HepG2 (cell line): ENCODE results near the gene DRC3. TPM values are rescaled to one million over a fixed set of nuclear protein-coding genes. Genes with fewer than 3 reads are reported as not detected.

ENCODE experiments used
- ATAC-seq: fragments of 200-7000 bp; cut with Tn5 transposase; 3 replicates; pipeline ENCODE4 v1.9.1; 2020; ENCODE audit warnings: mild to moderate bottlenecking, moderate library complexity
- BruUV-seq: library from RNA; stranded (reverse); fragments of 400-500 nt; replicated peaks from 2 replicates; lab custom pipeline; 2021; lab: Mats Ljungman, UMichigan
- CTCF ChIA-PET: fragments of 300-600 bp; formaldehyde crosslinking; extraction: SDS; loops from one replicate; lab custom pipeline; 2021; ENCODE audit warnings: low total read pairs, inconsistent platforms, low intra/inter-chr PET ratio; lab: Yijun Ruan, JAX
- POLR2A ChIA-PET: fragments of 350-600 bp; sonication (Branson Sonifier 250); formaldehyde crosslinking; loops from one replicate; lab custom pipeline; 2020; ENCODE audit warnings: antibody characterized with exemption, inconsistent platforms; lab: Yijun Ruan, JAX
- DNase-seq: peaks from one replicate; pipeline ENCODE4 v3.0.0-alpha.2; 2015; ENCODE audit warnings: low spot score
- FAIRE-seq: peaks from 3 replicates; lab custom pipeline; 2011; peaks lifted over from hg19 to GRCh38; lab: Jason Lieb, UNC
- H2AFZ ChIP-seq: one replicate; pipeline ENCODE4 v1.6.1; 2011; ENCODE audit warnings: low read length, inconsistent platforms
- H3K27ac ChIP-seq: fragments of 300-600 bp; 3 replicates; pipeline ENCODE4 v1.8.0; 2011; ENCODE audit warnings: mixed run types, mild to moderate bottlenecking, mixed read lengths, low read length, inconsistent platforms; ENCODE audit not compliant: insufficient read depth; ENCODE audit errors: extremely low read length
- H3K27me3 ChIP-seq, 2 experiments: fragments of 200-600 bp in 1 of 2; 2 replicates in 1 of 2; 3 replicates in 1 of 2; pipeline versions ENCODE4 v1.6.0 to v1.8.0; 2011; ENCODE audit warnings: low read length in 2 of 2, mild to moderate bottlenecking in 2 of 2, moderate library complexity in 2 of 2, inconsistent platforms in 1 of 2; ENCODE audit not compliant: insufficient read depth in 2 of 2, control insufficient read depth in 1 of 2
- H3K36me3 ChIP-seq, 2 experiments: fragments of 200-600 bp in 1 of 2; replicated peaks in 1 of 2; 2 replicates in 1 of 2; 3 replicates in 1 of 2; pipeline versions ENCODE4 v1.5.1 to v1.8.0; 2011; ENCODE audit warnings: low read length in 2 of 2, inconsistent platforms in 1 of 2; ENCODE audit not compliant: insufficient read depth in 2 of 2, control insufficient read depth in 1 of 2
- H3K4me1 ChIP-seq: 2 replicates; pipeline ENCODE4 v1.5.1; 2012; ENCODE audit warnings: low read length, inconsistent platforms; ENCODE audit not compliant: insufficient read depth
- H3K4me2 ChIP-seq: 2 replicates; pipeline ENCODE4 v1.6.0; 2011; ENCODE audit warnings: low read depth, low read length, inconsistent platforms
- H3K4me3 ChIP-seq, 3 experiments: fragments of 200-600 bp in 1 of 3; sonication (generic), shearing (Covaris generic) in 1 of 3; replicated peaks in 1 of 3; 2 replicates each; pipeline ENCODE4 v1.5.1; 2011 to 2016; ENCODE audit warnings: low read length in 3 of 3, inconsistent platforms in 2 of 3, low read depth in 2 of 3, mild to moderate bottlenecking in 2 of 3, control low read depth in 1 of 3, mixed read lengths in 1 of 3; ENCODE audit not compliant: insufficient read depth in 1 of 3
- H3K79me2 ChIP-seq: one replicate; pipeline ENCODE4 v1.6.1; 2011; ENCODE audit warnings: low read length, inconsistent platforms; ENCODE audit not compliant: insufficient read depth
- H3K9ac ChIP-seq: 2 replicates; pipeline ENCODE4 v1.6.0; 2011; ENCODE audit warnings: mild to moderate bottlenecking, low read depth, low read length, inconsistent platforms; ENCODE audit not compliant: insufficient read depth
- H3K9me3 ChIP-seq: 2 replicates; pipeline ENCODE4 v1.5.1; 2012; ENCODE audit warnings: mild to moderate bottlenecking, low read length
- H4K20me1 ChIP-seq: 2 replicates; pipeline ENCODE4 v1.6.0; 2011; ENCODE audit warnings: inconsistent platforms, mild to moderate bottlenecking, low read length, moderate library complexity; ENCODE audit not compliant: insufficient read depth
- BCL6 ChIP-seq: IDR thresholded peaks from 2 replicates; pipeline ENCODE4 v1.6.1; 2016; ENCODE audit warnings: missing genetic modification reagents, missing compliant biosample characterization
- KDM6A ChIP-seq: IDR thresholded peaks from 2 replicates; pipeline ENCODE4 v1.6.1; 2016; ENCODE audit warnings: low read depth
- SOX6 ChIP-seq, 2 experiments: fragments of 450-650 bp in 1 of 2; sonication (generic) in 1 of 2; formaldehyde crosslinking in 1 of 2; IDR thresholded peaks; 2 replicates each; pipeline versions ENCODE4 v1.4.0 to v1.6.1; 2017 to 2020; ENCODE audit warnings: antibody characterized with exemption in 1 of 2, mild to moderate bottlenecking in 1 of 2, missing genetic modification reagents in 1 of 2
- SP4 ChIP-seq: sonication (generic); formaldehyde crosslinking; IDR thresholded peaks from 2 replicates; pipeline ENCODE4 v1.8.1; 2023; ENCODE audit warnings: mild to moderate bottlenecking, missing genetic modification reagents
- YEATS4 ChIP-seq: sonication (generic); formaldehyde crosslinking; IDR thresholded peaks from 2 replicates; pipeline ENCODE4 v1.4.0; 2020; ENCODE audit warnings: missing genetic modification reagents, borderline replicate concordance
- ZNF143 ChIP-seq: sonication (generic); formaldehyde crosslinking; IDR thresholded peaks from 2 replicates; pipeline ENCODE4 v1.4.0; 2020; ENCODE audit warnings: missing genetic modification reagents
- ZNF563 ChIP-seq: sonication (generic); formaldehyde crosslinking; IDR thresholded peaks from 2 replicates; pipeline ENCODE4 v1.8.0; 2022; ENCODE audit warnings: mild to moderate bottlenecking, moderate library complexity, missing genetic modification reagents
- ZNF678 ChIP-seq: sonication (generic); formaldehyde crosslinking; IDR thresholded peaks from 2 replicates; pipeline ENCODE4 v1.4.0; 2020; ENCODE audit warnings: mild to moderate bottlenecking, missing genetic modification reagents
- ZNF773 ChIP-seq: sonication (generic); formaldehyde crosslinking; IDR thresholded peaks from 2 replicates; pipeline ENCODE4 v1.4.0; 2020; ENCODE audit warnings: missing genetic modification reagents, borderline replicate concordance
- WGBS: methylation state at CpG from one replicate; pipeline ENCODE4 v1.1.6; 2017; ENCODE audit warnings: low lambda C conversion rate; 5-methylcytosine and 5-hydroxymethylcytosine counted together
- in situ Hi-C: cut with HindIII; loops from 2 replicates; pipeline ENCODE4 v1.10.0; 2017; ENCODE audit warnings: low pct_unique_long_range_greater_than_20kb; ENCODE audit not compliant: extremely low pct_ligation_motif_present
- intact Hi-C: fragments of 100-400 bp; cut with micrococcal nuclease; formaldehyde crosslinking; loops from one replicate; pipeline ENCODE4 v1.10.0; 2022; ENCODE audit not compliant: unreplicated experiment
- polyA plus RNA-seq, 8 experiments: library from polyadenylated mRNA; depleted of rRNA in 3 of 8; stranded (reverse) in 7 of 8; unstranded in 1 of 8; fragments of >200 nt; fragmentation: Illumina TruSeq in 4 of 8; extraction: Trizol in 4 of 8; gene quantifications; 2 replicates each; pipeline versions ENCODE4 v1.2.1 to v1.2.3, GENCODE V29; 2011 to 2016; ENCODE audit warnings: low read depth in 4 of 8, missing spikeins in 1 of 8, mixed read lengths in 1 of 8; ENCODE audit not compliant: insufficient read depth in 1 of 8
- total RNA-seq, 5 experiments: library from RNA; depleted of rRNA; stranded (reverse); fragments of >200 nt; fragmentation: Illumina TruSeq; extraction: Trizol; gene quantifications; 2 replicates each; pipeline ENCODE4 v1.2.3, GENCODE V29; 2016; ENCODE audit warnings: low read depth in 1 of 5
- TF ChIP-seq, protein P1 (sequence below): sonication (generic); formaldehyde crosslinking; IDR thresholded peaks from 2 replicates; pipeline ENCODE4 v1.5.1; 2020; ENCODE audit warnings: missing genetic modification reagents, mild to moderate bottlenecking, borderline replicate concordance
- TF ChIP-seq, protein P2 (sequence below): sonication (generic); formaldehyde crosslinking; conservative IDR thresholded peaks from 2 replicates; pipeline ENCODE4 v1.5.0; 2020; ENCODE audit warnings: missing genetic modification reagents
- TF ChIP-seq, protein P3 (sequence below): sonication (generic); formaldehyde crosslinking; IDR thresholded peaks from 2 replicates; pipeline ENCODE4 v1.4.0; 2020; ENCODE audit warnings: missing genetic modification reagents, borderline replicate concordance

The DRC3 gene
- total and polyA plus RNA-seq, 2 of the 13 experiments (the other 11 are each of a cell fraction or from before 2014, with no cell fraction given), result 0.53 to 0.87 TPM

DNA sequence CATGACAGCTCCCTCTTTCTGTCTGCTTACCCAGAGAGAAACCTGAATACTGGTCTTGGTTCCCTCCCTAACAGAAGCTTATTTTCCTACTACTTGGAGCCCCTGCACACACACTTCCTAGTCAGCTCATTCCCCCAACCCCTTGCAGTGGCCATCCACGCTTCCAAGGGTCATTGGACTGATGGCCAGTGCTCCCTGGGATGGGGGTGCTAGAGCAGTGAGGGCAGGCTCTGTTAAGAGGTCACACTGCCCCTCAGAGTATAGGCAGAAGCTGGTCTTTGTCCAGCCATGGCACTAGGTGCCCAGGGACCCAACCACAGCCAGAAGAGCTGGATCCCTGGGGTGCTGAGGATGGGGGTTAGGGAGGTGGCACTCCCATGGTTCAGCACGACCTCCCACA lies 12.5 kb downstream of the DRC3 start:
- H3K4me2 ChIP-seq, result no peak overlapping the region
- no peaks in the 10 kb centered on the region for H3K9me3 ChIP-seq
- H2AFZ ChIP-seq, result no peak overlapping the region
- in situ Hi-C loops, result no loop called here
- peaks cover 0 to 16% of the 10 kb centered on the region in 2 experiments; a peak in 3 of 5 replicates for H3K27me3 ChIP-seq
- 35% methylated on average over 2 of the region's 2 CpGs for WGBS
- no peak overlapping the region for H3K27ac ChIP-seq
- ChIA-PET POLR2A (interaction anchor here (1.6 kb wide), 1 partner anchor 13 kb away, joined by 5 read pairs; the partner anchor contains the start of gene TOM1L2), CTCF (no interaction called here)
- H3K79me2 ChIP-seq, result no peaks in the 10 kb centered on the region
- peaks cover 17% of the 10 kb centered on the region for H3K4me1 ChIP-seq
- no peak for TF ChIP-seq SOX6 (IDR thresholded peaks at IDR 0.05)
- no peak for TF ChIP-seq SOX6 (CRISPR knock-in tag; IDR thresholded peaks at IDR 0.05)
- TF ChIP-seq ZNF143 (CRISPR knock-in tag), result no peak
- TF ChIP-seq, protein P1, sequence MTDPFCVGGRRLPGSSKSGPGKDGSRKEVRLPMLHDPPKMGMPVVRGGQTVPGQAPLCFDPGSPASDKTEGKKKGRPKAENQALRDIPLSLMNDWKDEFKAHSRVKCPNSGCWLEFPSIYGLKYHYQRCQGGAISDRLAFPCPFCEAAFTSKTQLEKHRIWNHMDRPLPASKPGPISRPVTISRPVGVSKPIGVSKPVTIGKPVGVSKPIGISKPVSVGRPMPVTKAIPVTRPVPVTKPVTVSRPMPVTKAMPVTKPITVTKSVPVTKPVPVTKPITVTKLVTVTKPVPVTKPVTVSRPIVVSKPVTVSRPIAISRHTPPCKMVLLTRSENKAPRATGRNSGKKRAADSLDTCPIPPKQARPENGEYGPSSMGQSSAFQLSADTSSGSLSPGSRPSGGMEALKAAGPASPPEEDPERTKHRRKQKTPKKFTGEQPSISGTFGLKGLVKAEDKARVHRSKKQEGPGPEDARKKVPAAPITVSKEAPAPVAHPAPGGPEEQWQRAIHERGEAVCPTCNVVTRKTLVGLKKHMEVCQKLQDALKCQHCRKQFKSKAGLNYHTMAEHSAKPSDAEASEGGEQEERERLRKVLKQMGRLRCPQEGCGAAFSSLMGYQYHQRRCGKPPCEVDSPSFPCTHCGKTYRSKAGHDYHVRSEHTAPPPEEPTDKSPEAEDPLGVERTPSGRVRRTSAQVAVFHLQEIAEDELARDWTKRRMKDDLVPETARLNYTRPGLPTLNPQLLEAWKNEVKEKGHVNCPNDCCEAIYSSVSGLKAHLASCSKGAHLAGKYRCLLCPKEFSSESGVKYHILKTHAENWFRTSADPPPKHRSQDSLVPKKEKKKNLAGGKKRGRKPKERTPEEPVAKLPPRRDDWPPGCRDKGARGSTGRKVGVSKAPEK (CRISPR knock-in tag), result no peak
- TF ChIP-seq, protein P2, sequence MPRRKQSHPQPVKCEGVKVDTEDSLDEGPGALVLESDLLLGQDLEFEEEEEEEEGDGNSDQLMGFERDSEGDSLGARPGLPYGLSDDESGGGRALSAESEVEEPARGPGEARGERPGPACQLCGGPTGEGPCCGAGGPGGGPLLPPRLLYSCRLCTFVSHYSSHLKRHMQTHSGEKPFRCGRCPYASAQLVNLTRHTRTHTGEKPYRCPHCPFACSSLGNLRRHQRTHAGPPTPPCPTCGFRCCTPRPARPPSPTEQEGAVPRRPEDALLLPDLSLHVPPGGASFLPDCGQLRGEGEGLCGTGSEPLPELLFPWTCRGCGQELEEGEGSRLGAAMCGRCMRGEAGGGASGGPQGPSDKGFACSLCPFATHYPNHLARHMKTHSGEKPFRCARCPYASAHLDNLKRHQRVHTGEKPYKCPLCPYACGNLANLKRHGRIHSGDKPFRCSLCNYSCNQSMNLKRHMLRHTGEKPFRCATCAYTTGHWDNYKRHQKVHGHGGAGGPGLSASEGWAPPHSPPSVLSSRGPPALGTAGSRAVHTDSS (CRISPR knock-in tag), result no peak
- no peak for TF ChIP-seq ZNF678 (CRISPR knock-in tag)
- no peak for TF ChIP-seq SP4
- no peak for TF ChIP-seq KDM6A (CRISPR knock-in tag)
- TF ChIP-seq ZNF563 (CRISPR knock-in tag), result no peak
- TF ChIP-seq YEATS4 (CRISPR knock-in tag), result no peak
- TF ChIP-seq, protein P3, sequence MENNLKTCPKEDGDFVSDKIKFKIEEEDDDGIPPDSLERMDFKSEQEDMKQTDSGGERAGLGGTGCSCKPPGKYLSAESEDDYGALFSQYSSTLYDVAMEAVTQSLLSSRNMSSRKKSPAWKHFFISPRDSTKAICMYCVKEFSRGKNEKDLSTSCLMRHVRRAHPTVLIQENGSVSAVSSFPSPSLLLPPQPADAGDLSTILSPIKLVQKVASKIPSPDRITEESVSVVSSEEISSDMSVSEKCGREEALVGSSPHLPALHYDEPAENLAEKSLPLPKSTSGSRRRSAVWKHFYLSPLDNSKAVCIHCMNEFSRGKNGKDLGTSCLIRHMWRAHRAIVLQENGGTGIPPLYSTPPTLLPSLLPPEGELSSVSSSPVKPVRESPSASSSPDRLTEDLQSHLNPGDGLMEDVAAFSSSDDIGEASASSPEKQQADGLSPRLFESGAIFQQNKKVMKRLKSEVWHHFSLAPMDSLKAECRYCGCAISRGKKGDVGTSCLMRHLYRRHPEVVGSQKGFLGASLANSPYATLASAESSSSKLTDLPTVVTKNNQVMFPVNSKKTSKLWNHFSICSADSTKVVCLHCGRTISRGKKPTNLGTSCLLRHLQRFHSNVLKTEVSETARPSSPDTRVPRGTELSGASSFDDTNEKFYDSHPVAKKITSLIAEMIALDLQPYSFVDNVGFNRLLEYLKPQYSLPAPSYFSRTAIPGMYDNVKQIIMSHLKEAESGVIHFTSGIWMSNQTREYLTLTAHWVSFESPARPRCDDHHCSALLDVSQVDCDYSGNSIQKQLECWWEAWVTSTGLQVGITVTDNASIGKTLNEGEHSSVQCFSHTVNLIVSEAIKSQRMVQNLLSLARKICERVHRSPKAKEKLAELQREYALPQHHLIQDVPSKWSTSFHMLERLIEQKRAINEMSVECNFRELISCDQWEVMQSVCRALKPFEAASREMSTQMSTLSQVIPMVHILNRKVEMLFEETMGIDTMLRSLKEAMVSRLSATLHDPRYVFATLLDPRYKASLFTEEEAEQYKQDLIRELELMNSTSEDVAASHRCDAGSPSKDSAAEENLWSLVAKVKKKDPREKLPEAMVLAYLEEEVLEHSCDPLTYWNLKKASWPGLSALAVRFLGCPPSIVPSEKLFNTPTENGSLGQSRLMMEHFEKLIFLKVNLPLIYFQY (CRISPR knock-in tag), result no peak
- no peak for TF ChIP-seq ZNF773 (CRISPR knock-in tag)
- no peak for TF ChIP-seq BCL6 (CRISPR knock-in tag)
- no peaks in the 10 kb centered on the region for H3K36me3 ChIP-seq
- BruUV-seq, result no TSS peak
- intact Hi-C loops, result no loop called here
- DNase-seq (no peak), ATAC-seq (no peak), FAIRE-seq (no peak)
- H3K4me3 ChIP-seq, result no peak overlapping the region
- H4K20me1 ChIP-seq, result no peaks in the 10 kb centered on the region
- no peak overlapping the region for H3K9ac ChIP-seq
